Activated T-cell treated with anti-CD3 and anti-CD28 coated beads, Interleukin-2, amount 50 U/mL, for 4 hours (primary cell): ENCODE measurements around the gene NUP188. TPM values are rescaled to one million over a fixed set of nuclear protein-coding genes. Genes with fewer than 3 reads are reported as not detected.
A peak's percentile ranks its signal among the peaks of the same experiment; 100 is the strongest.

Source experiments
- ATAC-seq, 2 donors: fragments of 200-7000 bp; cut with Tn5 transposase; one replicate each; pipeline ENCODE4 v1.10.0; 2021
- DNase-seq: peaks from one replicate; pipeline ENCODE4 v3.0.0-alpha.2; 2020
- H3K27me3 Mint-ChIP-seq: one replicate; pipeline ENCODE4 v1.8.0; 2021; ENCODE audit warnings: low read depth, mixed read lengths
- H3K36me3 Mint-ChIP-seq: one replicate; pipeline ENCODE4 v1.8.0; 2022; ENCODE audit warnings: mixed read lengths; ENCODE audit not compliant: insufficient read depth
- H3K4me1 Mint-ChIP-seq: one replicate; pipeline ENCODE4 v1.8.0; 2021; ENCODE audit warnings: low read depth, mixed read lengths
- H3K4me3 Mint-ChIP-seq: one replicate; pipeline ENCODE4 v1.8.0; 2021; ENCODE audit warnings: mild to moderate bottlenecking, moderate library complexity, mixed read lengths
- H3K9me3 Mint-ChIP-seq: one replicate; pipeline ENCODE4 v1.8.0; 2021; ENCODE audit warnings: mixed read lengths
- total RNA-seq, 3 donors: library from RNA; stranded (reverse); gene quantifications; one replicate each; pipeline ENCODE4 v1.2.1, GENCODE V29; 2021

Gene NUP188
- total RNA-seq, 3 donors from 2014 or later = 166 to 183 (median 167) TPM

GRCh38 chr9:129011761-129012181 lies 64.3 kb downstream of the NUP188 start:
- DNase-seq (no peak), ATAC-seq (peak in 1 of 2 donors; percentile 6)
- Mint-ChIP-seq H3K36me3 (peaks cover 6% of the 10 kb centered on the region), H3K4me3 (no peak overlapping the region), H3K4me1 (no peaks in the 10 kb centered on the region), H3K9me3 (no peaks in the 10 kb centered on the region), H3K27me3 (no peaks in the 10 kb centered on the region)

- no peaks in the 10 kb centered on the region for H3K4me1 Mint-ChIP-seq
- H3K27me3 Mint-ChIP-seq = no peaks in the 10 kb centered on the region
- peaks cover 6% of the 10 kb centered on the region for H3K36me3 Mint-ChIP-seq
- no peak for ATAC-seq
- H3K4me3 Mint-ChIP-seq = no peak overlapping the region
- no peak for DNase-seq
- H3K9me3 Mint-ChIP-seq = no peaks in the 10 kb centered on the region
Observed at GRCh38 chr9:129012343-129012742, 64.8 kb downstream of the NUP188 start.

- Mint-ChIP-seq H3K4me1 (no peaks in the 10 kb centered on the region), H3K4me3 (no peak overlapping the region), H3K27me3 (no peaks in the 10 kb centered on the region), H3K36me3 (no peaks in the 10 kb centered on the region), H3K9me3 (no peaks in the 10 kb centered on the region)
- ATAC-seq (no peak), DNase-seq (no peak)
Observed at GRCh38 chr9:129012893-129013448, 65.5 kb downstream of the NUP188 start.

- Mint-ChIP-seq H3K36me3 (no peaks in the 10 kb centered on the region), H3K27me3 (no peaks in the 10 kb centered on the region), H3K4me3 (no peak overlapping the region), H3K4me1 (no peaks in the 10 kb centered on the region), H3K9me3 (no peaks in the 10 kb centered on the region)
- no peak for DNase-seq
- ATAC-seq = no peak
Observed at GRCh38 chr9:129013674-129014073, 66.2 kb downstream of the NUP188 start.

GRCh38 chr9:129014124-129014523 lies 66.6 kb downstream of the NUP188 start:
- ATAC-seq = no peak
- peaks cover 2% of the 10 kb centered on the region for H3K36me3 Mint-ChIP-seq
- H3K4me1 Mint-ChIP-seq = no peaks in the 10 kb centered on the region
- H3K27me3 Mint-ChIP-seq = no peaks in the 10 kb centered on the region
- no peak overlapping the region for H3K4me3 Mint-ChIP-seq
- no peaks in the 10 kb centered on the region for H3K9me3 Mint-ChIP-seq
- DNase-seq = no peak

GRCh38 chr9:129014608-129015007 lies 67.1 kb downstream of the NUP188 start:
- no peaks in the 10 kb centered on the region for H3K9me3 Mint-ChIP-seq
- peaks cover 2% of the 10 kb centered on the region for H3K36me3 Mint-ChIP-seq
- ATAC-seq = no peak
- no peak for DNase-seq
- H3K27me3 Mint-ChIP-seq = no peaks in the 10 kb centered on the region
- no peak overlapping the region for H3K4me3 Mint-ChIP-seq
- H3K4me1 Mint-ChIP-seq = no peaks in the 10 kb centered on the region

- no peaks in the 10 kb centered on the region for H3K9me3 Mint-ChIP-seq
Observed at GRCh38 chr9:129021091-129021490, 73.6 kb downstream of the NUP188 start.

GRCh38 chr9:129022037-129022436 lies 74.5 kb downstream of the NUP188 start:
- no peaks in the 10 kb centered on the region for H3K27me3 Mint-ChIP-seq
- no peak overlapping the region for H3K4me3 Mint-ChIP-seq
- peaks cover 7% of the 10 kb centered on the region for H3K36me3 Mint-ChIP-seq
- H3K9me3 Mint-ChIP-seq = no peaks in the 10 kb centered on the region
- H3K4me1 Mint-ChIP-seq = peaks cover 21% of the 10 kb centered on the region
- DNase-seq (no peak), ATAC-seq (no peak)

More at GRCh38 chr9:129021091-129021490, 73.6 kb downstream of the NUP188 start:
- Mint-ChIP-seq H3K4me3 (no peak overlapping the region), H3K27me3 (no peaks in the 10 kb centered on the region), H3K36me3 (peaks cover 7% of the 10 kb centered on the region), H3K4me1 (peaks cover 15% of the 10 kb centered on the region)
- DNase-seq (no peak), ATAC-seq (no peak)

- ATAC-seq (no peak), DNase-seq (no peak)
- no peaks in the 10 kb centered on the region for H3K9me3 Mint-ChIP-seq
- no peak overlapping the region for H3K4me3 Mint-ChIP-seq
- peaks cover 27% of the 10 kb centered on the region for H3K4me1 Mint-ChIP-seq
- H3K27me3 Mint-ChIP-seq = no peaks in the 10 kb centered on the region
- H3K36me3 Mint-ChIP-seq = peaks cover 7% of the 10 kb centered on the region
Observed at GRCh38 chr9:129023036-129023907, 75.8 kb downstream of the NUP188 start.

GRCh38 chr9:129023908-129024233 lies 76.4 kb downstream of the NUP188 start:
- Mint-ChIP-seq H3K36me3 (peaks cover 6% of the 10 kb centered on the region), H3K4me1 (peaks cover 27% of the 10 kb centered on the region), H3K4me3 (no peak overlapping the region), H3K27me3 (no peaks in the 10 kb centered on the region), H3K9me3 (no peaks in the 10 kb centered on the region)
- no peak for DNase-seq
- no peak for ATAC-seq

GRCh38 chr9:129026442-129027223 lies 79.1 kb downstream of the NUP188 start:
- DNase-seq = no peak
- Mint-ChIP-seq H3K27me3 (no peaks in the 10 kb centered on the region), H3K4me1 (peaks cover 26% of the 10 kb centered on the region), H3K9me3 (no peaks in the 10 kb centered on the region), H3K36me3 (peaks cover 5% of the 10 kb centered on the region), H3K4me3 (peak overlapping the region; percentile 83)
- ATAC-seq = no peak

GRCh38 chr9:129027224-129027684 lies 79.8 kb downstream of the NUP188 start:
- no peak for DNase-seq
- ATAC-seq = no peak
- Mint-ChIP-seq H3K9me3 (no peaks in the 10 kb centered on the region), H3K27me3 (no peaks in the 10 kb centered on the region), H3K36me3 (peaks cover 2% of the 10 kb centered on the region), H3K4me3 (peak overlapping the region; percentile 83), H3K4me1 (peaks cover 24% of the 10 kb centered on the region)

- Mint-ChIP-seq H3K27me3 (no peaks in the 10 kb centered on the region), H3K36me3 (no peaks in the 10 kb centered on the region), H3K4me1 (peaks cover 22% of the 10 kb centered on the region), H3K9me3 (no peaks in the 10 kb centered on the region), H3K4me3 (peak overlapping the region; percentile 83)
- DNase-seq = no peak
- ATAC-seq = peak; percentile 76 to 77
Observed at GRCh38 chr9:129027685-129028191, 80.2 kb downstream of the NUP188 start.

GRCh38 chr9:129028192-129028966 lies 80.9 kb downstream of the NUP188 start, which contains the start of gene SH3GLB2:
Gene SH3GLB2 (minus strand): TSS chr9:129028331. CDS start chr9:129028154, 177 bp downstream.
- ATAC-seq (peak; percentile 90), DNase-seq (peak; percentile 94)
- peaks cover 20% of the 10 kb centered on the region for H3K4me1 Mint-ChIP-seq
- H3K36me3 Mint-ChIP-seq = no peaks in the 10 kb centered on the region
- no peaks in the 10 kb centered on the region for H3K27me3 Mint-ChIP-seq
- no peaks in the 10 kb centered on the region for H3K9me3 Mint-ChIP-seq
- peak within 1 kb of the TSS; percentile 83 for H3K4me3 Mint-ChIP-seq
